Chondrocyte (in vitro differentiated cells): Measurements from ENCODE around the gene KCNJ15. TPM values are rescaled to one million over a fixed set of nuclear protein-coding genes. Genes with fewer than 3 reads are reported as not detected.

Source experiments
- DNase-seq: peaks from one replicate; pipeline ENCODE4 v3.0.0; 2021; ENCODE audit warnings: mixed read lengths, low spot score
- H3K27ac Mint-ChIP-seq: one replicate; pipeline ENCODE4 v1.8.0; 2021; ENCODE audit warnings: mild to moderate bottlenecking, moderate library complexity, mixed read lengths; ENCODE audit not compliant: unreplicated experiment
- H3K27me3 Mint-ChIP-seq: 2 replicates; pipeline ENCODE4 v1.8.0; 2021; ENCODE audit warnings: low read depth, mixed read lengths
- H3K36me3 Mint-ChIP-seq: 2 replicates; pipeline ENCODE4 v1.8.0; 2021; ENCODE audit warnings: low read depth, mixed read lengths
- H3K4me1 Mint-ChIP-seq: 2 replicates; pipeline ENCODE4 v1.8.0; 2021; ENCODE audit warnings: low read depth, mild to moderate bottlenecking, mixed read lengths
- H3K4me3 Mint-ChIP-seq: one replicate; pipeline ENCODE4 v1.8.0; 2021; ENCODE audit warnings: mild to moderate bottlenecking, moderate library complexity, mixed read lengths; ENCODE audit not compliant: unreplicated experiment
- H3K9me3 Mint-ChIP-seq: 2 replicates; pipeline ENCODE4 v1.8.0; 2021; ENCODE audit warnings: low read depth, mixed read lengths
- total RNA-seq: library from RNA; stranded (reverse); gene quantifications from 3 replicates; pipeline ENCODE4 v1.2.1, GENCODE V29; 2021
- TF ChIP-seq, protein P1 (sequence below): fragments of 200-600 bp; sonication (generic); IDR thresholded peaks from 2 replicates; pipeline ENCODE4 v1.5.0; 2021; ENCODE audit warnings: antibody characterized with exemption, mild to moderate bottlenecking, moderate library complexity

Gene KCNJ15
- total RNA-seq, 1 donor from 2014 or later: 0.80 TPM

DNA sequence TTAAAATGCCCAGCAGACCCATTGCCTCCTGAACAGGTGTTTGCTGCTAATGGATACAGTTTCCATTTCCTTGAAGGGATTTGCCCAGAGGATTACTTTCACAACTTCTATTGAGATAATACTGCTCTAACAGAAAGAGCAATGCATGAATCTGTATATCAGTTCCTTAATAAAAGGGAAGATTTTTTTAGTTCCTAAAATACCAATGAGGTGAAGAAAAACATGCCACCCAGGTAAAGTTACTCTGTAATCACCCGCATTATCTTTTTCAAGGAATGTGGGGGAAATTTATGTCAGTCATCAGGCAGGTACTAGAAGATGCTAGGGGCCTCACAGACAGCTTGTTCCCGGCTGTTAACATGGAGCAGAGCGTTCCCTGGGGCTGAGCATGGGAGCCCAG lies 41.1 kb downstream of the KCNJ15 start:
- H3K27me3 Mint-ChIP-seq: no peaks in the 10 kb centered on the region
- peaks cover 82% of the 10 kb centered on the region for H3K4me1 Mint-ChIP-seq
- TF ChIP-seq, protein P1, sequence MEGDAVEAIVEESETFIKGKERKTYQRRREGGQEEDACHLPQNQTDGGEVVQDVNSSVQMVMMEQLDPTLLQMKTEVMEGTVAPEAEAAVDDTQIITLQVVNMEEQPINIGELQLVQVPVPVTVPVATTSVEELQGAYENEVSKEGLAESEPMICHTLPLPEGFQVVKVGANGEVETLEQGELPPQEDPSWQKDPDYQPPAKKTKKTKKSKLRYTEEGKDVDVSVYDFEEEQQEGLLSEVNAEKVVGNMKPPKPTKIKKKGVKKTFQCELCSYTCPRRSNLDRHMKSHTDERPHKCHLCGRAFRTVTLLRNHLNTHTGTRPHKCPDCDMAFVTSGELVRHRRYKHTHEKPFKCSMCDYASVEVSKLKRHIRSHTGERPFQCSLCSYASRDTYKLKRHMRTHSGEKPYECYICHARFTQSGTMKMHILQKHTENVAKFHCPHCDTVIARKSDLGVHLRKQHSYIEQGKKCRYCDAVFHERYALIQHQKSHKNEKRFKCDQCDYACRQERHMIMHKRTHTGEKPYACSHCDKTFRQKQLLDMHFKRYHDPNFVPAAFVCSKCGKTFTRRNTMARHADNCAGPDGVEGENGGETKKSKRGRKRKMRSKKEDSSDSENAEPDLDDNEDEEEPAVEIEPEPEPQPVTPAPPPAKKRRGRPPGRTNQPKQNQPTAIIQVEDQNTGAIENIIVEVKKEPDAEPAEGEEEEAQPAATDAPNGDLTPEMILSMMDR: no peak
- H3K4me3 Mint-ChIP-seq: no peak overlapping the region
- no peaks in the 10 kb centered on the region for H3K9me3 Mint-ChIP-seq
- no peak for DNase-seq
- peak overlapping the region; percentile 71 for H3K27ac Mint-ChIP-seq
- no peaks in the 10 kb centered on the region for H3K36me3 Mint-ChIP-seq

DNA sequence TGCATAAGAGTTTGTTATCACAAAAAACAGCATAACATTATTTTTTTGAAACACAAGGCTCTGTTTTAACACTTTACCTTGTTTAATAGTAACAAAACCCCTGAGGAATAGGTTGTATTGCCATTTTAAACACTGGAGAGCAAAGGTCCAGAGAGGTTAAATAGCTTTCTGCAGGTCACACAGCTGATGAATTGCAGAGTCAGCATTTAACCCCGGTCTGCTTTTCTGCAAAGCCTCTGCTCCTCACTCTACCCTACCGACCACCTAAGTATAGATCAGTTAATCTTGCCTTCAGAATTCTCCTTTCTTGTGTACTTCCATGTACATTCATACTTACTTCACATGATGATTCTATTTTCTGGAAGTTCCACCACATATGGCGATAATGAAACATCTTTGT lies 42.0 kb downstream of the KCNJ15 start:
- H3K4me3 Mint-ChIP-seq: no peak overlapping the region
- no peaks in the 10 kb centered on the region for H3K27me3 Mint-ChIP-seq
- TF ChIP-seq, protein P1: no peak
- no peak overlapping the region for H3K27ac Mint-ChIP-seq
- H3K4me1 Mint-ChIP-seq: peaks cover 81% of the 10 kb centered on the region
- no peaks in the 10 kb centered on the region for H3K9me3 Mint-ChIP-seq
- no peak for DNase-seq
- H3K36me3 Mint-ChIP-seq: no peaks in the 10 kb centered on the region

DNA sequence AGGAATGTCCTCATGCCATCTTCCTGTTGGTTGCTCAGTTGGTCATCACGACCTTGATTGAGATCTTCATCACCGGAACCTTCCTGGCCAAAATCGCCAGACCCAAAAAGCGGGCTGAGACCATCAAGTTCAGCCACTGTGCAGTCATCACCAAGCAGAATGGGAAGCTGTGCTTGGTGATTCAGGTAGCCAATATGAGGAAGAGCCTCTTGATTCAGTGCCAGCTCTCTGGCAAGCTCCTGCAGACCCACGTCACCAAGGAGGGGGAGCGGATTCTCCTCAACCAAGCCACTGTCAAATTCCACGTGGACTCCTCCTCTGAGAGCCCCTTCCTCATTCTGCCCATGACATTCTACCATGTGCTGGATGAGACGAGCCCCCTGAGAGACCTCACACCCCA lies 42.9 kb downstream of the KCNJ15 start:
- H3K27me3 Mint-ChIP-seq: no peaks in the 10 kb centered on the region

DNA sequence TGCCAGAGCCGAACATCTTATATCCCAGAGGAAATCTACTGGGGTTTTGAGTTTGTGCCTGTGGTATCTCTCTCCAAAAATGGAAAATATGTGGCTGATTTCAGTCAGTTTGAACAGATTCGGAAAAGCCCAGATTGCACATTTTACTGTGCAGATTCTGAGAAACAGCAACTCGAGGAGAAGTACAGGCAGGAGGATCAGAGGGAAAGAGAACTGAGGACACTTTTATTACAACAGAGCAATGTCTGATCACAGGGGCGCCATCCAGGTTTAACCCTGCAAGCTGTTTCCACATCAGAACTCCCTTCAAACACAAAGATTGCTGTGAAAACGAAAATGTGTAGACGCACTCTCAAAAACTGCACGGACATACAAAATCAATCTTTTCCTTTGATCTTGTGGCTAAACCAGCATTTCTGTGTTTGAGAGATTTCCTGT lies 43.4 kb downstream of the KCNJ15 start:
- no peak for DNase-seq
- Mint-ChIP-seq H3K9me3 (no peaks in the 10 kb centered on the region), H3K4me3 (peak overlapping the region; percentile 14), H3K4me1 (peaks cover 76% of the 10 kb centered on the region), H3K36me3 (no peaks in the 10 kb centered on the region), H3K27me3 (no peaks in the 10 kb centered on the region), H3K27ac (peak overlapping the region; percentile 46)
- TF ChIP-seq, protein P1: no peak

More for the DNA sequence above, 42.9 kb downstream of the KCNJ15 start:
- peaks cover 76% of the 10 kb centered on the region for H3K4me1 Mint-ChIP-seq
- peak overlapping the region; percentile 46 for H3K27ac Mint-ChIP-seq
- no peaks in the 10 kb centered on the region for H3K36me3 Mint-ChIP-seq
- H3K4me3 Mint-ChIP-seq: no peak overlapping the region
- DNase-seq: no peak
- no peaks in the 10 kb centered on the region for H3K9me3 Mint-ChIP-seq
- TF ChIP-seq, protein P1: no peak

DNA sequence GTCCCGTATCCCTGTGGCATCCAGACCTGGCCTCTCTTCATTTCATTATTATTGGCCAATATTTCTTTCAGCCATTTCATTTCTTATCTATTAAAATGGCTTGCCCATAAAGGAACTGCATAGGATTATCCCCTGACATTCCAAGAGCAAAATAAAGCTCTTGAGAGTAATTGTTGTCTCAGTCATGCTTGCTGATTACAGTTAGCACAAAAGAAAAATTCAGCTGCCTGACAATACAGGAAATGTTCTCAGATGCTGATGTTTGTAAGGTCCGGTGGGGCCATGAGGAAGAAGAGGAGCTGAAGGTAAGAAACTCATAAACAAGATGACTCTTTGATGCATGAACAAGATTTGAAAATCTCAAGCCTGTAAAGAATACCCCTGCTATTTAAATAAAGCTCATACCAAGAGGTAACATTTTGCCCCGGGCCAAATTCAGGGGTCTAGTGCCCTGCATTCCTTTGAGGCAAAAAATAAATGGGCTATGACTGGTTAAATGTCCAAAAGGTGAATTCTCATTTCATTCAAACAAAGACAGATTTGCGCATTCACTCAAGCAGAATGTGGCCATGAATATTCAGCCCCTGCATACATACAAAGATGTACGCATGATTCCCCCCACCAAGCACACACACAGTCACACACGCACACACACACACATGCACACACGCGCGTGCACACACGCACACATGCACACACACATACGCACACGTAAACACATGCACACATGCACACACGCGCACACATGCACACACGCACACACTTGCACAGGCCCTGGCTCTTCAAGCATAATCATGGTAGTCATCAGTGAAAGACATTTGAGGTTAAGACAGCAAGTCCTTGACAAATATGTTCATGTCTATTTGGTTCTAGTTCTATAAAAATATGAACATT lies 44.8 kb downstream of the KCNJ15 start:
- DNase-seq: no peak
- Mint-ChIP-seq H3K27ac (no peak overlapping the region), H3K27me3 (no peaks in the 10 kb centered on the region), H3K4me3 (no peak overlapping the region), H3K9me3 (no peaks in the 10 kb centered on the region), H3K36me3 (no peaks in the 10 kb centered on the region), H3K4me1 (peaks cover 77% of the 10 kb centered on the region)
- TF ChIP-seq, protein P1: no peak
